ENCODE results near the gene AIP. TPM values are rescaled to one million over a fixed set of nuclear protein-coding genes. Genes with fewer than 3 reads are reported as not detected.
A peak's percentile ranks its signal among the peaks of the same experiment; 100 is the strongest.

AIP gene
- total and polyA plus RNA-seq, 9 of the 15 experiments (the other 6 are each of a cell fraction or from before 2014, with no cell fraction given), result 5.2 to 92.5 (median 52.7) TPM

- 0 out of 2 replicates have a peak, but pooled peaks have one; percentile 25 for TF ChIP-seq REST (IDR thresholded peaks at IDR 0.05; ENCODE audit: borderline replicate concordance)
- TF ChIP-seq REST (CRISPR knock-in tag; IDR thresholded peaks at IDR 0.05; ENCODE audit: low read depth), result no peak
- no peak for TF ChIP-seq PHB (CRISPR knock-in tag; IDR thresholded peaks at IDR 0.05)
- peak; percentile 3; the same call in 1 of the 2 replicates for TF ChIP-seq ZBTB1 (CRISPR knock-in tag; IDR thresholded peaks at IDR 0.05; ENCODE audit: borderline replicate concordance, low read depth)
- TF ChIP-seq RUNX1 (IDR thresholded peaks at IDR 0.05; ENCODE audit: low read depth), result no peak
- peak; percentile 87 for TF ChIP-seq CC2D1A (IDR thresholded peaks at IDR 0.05)
- peak; percentile 83 for TF ChIP-seq KDM5B (IDR thresholded peaks at IDR 0.05; ENCODE audit: insufficient replicate concordance, low read depth, low read length)
- no peak for TF ChIP-seq ZSCAN32 (CRISPR knock-in tag; IDR thresholded peaks at IDR 0.05)
- no peak for TF ChIP-seq NCOA4 (IDR thresholded peaks at IDR 0.05; ENCODE audit: partially characterized antibody)
- no peak for TF ChIP-seq MECOM (CRISPR knock-in tag; IDR thresholded peaks at IDR 0.05)
- 0 out of 2 replicates have a peak, but pooled peaks have one; percentile 47 for TF ChIP-seq IRF1 (CRISPR knock-in tag; IDR thresholded peaks at IDR 0.05; ENCODE audit: borderline replicate concordance)
- no peak for TF ChIP-seq ZNF280B (CRISPR knock-in tag; IDR thresholded peaks at IDR 0.05)
- no peak for TF ChIP-seq ZNF316 (IDR thresholded peaks at IDR 0.05)
- TF ChIP-seq NBN (IDR thresholded peaks at IDR 0.05; ENCODE audit: low read depth), result peak; percentile 38; the same call in 1 of the 2 replicates
- TF ChIP-seq PHF20 (IDR thresholded peaks at IDR 0.05; ENCODE audit: partially characterized antibody), result peak; percentile 53
- no peak for TF ChIP-seq ZSCAN29 (IDR thresholded peaks at IDR 0.05)
- TF ChIP-seq SETDB1 (IDR thresholded peaks at IDR 0.05; ENCODE audit: low read length), result no peak
- TF ChIP-seq ZNF165 (CRISPR knock-in tag; IDR thresholded peaks at IDR 0.05; ENCODE audit: borderline replicate concordance), result no peak
- no peak for TF ChIP-seq ZNF586 (CRISPR knock-in tag; conservative IDR thresholded peaks at IDR 0.05)
- peak; percentile 82 for TF ChIP-seq ZNF121 (CRISPR knock-in tag; conservative IDR thresholded peaks at IDR 0.05)
- TF ChIP-seq ZNF668 (CRISPR knock-in tag; IDR thresholded peaks at IDR 0.05), result no peak
These were observed 25.1 kb downstream of the AIP start, which contains the start of gene CDK2AP2 (continued) for GRCh38 chr11:67507864-67508485.

Measured in K562 (cell line).